ENCODE measurements around the gene SLAMF6.

SLAMF6 gene

DNA sequence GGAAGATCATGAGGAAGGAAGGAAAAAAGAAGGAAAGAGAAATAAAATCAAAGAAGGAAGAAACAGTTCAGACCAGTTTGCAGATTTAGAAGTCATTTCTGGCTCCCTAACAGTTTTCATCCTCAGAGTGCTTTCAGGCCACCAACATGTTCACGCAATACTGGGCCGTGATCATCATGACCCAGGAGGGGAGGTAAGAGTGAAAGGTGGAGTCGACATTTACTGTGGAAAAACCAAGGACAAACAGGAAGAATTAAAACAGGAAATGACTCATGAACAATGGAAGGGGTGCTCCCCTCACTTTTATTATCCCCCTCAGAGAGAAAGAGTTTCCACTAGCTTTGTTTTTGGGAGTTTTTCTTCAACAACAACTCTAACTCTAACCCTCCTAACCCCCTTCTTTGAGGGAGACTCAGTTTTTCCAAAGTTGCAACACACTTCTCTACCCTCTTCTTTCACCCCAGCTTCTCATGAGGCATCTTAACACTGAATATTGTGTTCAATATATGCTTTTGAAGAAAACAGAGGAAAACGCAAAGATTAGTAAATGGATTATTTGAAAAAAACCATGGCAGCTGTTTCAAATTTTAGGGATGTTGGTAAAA is 62.3 kb downstream of the SLAMF6 start:
- DNase-seq: no peak

DNA sequence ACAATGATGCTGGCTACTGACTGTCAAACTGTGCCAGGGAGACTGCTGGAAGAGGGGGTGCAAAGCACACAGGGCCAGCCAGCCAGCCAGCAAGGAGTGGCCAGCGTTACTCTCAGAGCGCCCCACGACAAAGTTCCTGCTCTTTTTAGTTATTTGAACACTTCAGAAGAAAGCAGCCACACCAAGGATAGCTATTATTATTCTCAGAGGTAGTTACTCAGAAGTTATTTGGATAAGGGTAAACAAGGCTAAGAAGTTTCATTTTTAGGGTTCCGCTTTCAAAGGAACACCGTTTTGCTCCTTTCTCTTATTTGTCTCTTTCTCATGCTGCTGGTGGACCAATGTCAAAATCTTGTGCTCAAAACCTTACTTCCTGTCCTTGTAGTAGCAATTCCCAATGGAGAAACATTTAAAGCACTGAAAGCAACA is 62.8 kb downstream of the SLAMF6 start:
- DNase-seq: no peak

DNA sequence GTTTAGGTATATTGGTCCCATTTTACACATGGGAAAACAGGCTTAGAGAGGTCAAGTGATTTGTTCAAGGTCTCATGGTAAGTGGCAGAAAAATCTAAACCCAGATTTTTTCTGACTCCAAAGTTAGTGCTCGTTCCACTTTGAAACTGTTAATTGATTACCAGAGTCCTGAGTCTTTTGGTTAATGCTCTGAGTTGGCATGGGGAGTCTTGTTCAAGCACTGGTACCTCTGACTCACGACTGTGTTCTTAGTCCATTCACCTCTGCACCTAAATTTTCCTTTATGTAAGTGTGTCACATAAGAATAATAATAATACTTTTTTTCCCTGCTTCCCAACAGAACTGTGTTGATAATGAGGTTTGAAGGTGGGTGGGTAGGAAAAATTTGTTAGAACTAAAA is 63.4 kb downstream of the SLAMF6 start:
- no peak for DNase-seq

DNA sequence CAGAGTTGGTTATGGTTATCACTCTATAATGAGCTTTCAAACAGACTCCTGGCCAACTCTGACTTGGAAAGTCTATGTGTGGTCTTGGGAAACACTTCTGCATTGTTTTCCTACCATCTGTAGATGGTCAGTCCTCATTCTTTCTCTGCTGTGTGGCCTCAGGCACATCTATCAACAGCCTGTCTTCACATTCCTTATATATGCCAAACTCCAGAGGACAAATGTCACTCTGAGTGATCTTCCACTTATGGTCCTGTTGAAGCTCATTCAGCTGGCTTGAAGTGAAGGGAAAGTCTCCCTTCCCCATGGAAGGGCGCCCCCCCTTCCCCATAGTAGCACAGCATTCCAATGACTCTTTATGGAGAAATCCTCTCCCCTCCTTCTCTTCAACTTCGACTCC is 64.0 kb downstream of the SLAMF6 start:
- no peak for DNase-seq

DNA sequence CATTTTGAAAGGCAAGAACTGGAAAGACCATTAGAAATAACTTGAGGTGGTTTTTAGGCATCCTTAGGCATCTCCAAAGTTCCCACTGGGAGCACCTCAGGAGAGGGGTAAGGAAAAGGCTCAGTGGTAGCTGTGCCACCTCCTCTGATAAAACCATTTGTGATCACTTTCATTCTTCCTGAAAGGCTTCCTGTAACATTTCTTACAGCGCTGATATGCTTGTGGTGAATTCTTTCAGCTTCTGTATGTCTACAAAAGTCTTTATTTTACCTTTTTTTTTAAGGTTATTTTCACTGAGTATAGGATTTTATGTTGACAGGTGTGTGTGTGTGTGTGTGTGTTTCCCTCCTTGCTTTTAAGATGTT is 67.9 kb downstream of the SLAMF6 start:
- DNase-seq: no peak

DNA sequence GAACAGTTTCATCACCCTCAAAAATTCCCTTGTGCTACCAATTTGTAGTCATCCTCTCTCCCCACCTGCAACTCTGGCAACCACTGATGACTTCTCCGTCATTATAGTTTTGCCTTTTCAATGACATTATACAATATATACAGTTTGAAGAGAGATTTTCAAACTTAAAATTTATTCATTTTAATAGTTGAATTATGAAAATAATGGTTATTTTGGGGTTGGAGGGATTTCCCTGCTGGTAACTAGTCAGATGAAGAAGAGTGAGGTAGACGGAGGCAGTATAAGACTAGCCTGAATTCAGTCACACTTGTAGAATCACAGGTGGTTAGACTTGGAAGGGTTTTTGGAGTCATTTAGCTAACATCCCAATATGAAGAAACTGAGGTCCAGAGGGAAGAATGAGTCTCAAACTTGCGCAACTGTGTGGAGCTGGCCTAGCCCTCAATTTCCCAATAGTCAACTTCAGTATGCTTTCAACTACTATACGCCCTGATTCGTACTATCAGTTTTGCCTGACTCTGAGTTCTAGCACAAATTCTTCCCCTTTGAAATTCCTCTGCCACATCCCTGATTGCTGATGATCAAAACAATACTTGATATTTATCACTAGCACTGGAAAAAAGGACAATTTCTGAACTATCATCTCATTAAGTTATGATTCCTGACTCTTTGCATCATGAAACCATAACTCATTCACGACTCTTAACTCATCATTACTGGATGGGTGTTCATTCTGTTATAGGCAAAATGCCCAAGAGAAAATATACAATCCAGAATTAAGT is 68.5 kb downstream of the SLAMF6 start:
- DNase-seq: no peak

DNA sequence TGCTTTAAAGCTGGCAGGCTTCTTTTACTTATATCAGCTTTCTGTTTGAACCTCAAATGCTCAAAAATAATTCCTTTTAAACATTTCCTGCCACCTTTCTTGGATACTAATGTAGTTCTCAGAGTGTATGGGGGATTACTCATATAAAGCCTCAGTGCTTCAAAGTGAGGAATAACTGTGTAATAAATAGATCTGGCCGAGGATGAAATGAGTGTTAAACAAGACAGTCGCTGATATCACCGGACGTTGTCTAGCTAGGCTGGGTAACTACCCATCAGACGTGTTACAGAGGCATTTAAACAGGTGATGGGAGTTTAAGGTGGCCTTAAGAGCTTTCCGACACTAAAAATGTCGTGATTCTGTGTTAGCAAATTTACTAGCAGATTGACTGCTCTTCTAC is 69.6 kb downstream of the SLAMF6 start:
- DNase-seq: no peak

DNA sequence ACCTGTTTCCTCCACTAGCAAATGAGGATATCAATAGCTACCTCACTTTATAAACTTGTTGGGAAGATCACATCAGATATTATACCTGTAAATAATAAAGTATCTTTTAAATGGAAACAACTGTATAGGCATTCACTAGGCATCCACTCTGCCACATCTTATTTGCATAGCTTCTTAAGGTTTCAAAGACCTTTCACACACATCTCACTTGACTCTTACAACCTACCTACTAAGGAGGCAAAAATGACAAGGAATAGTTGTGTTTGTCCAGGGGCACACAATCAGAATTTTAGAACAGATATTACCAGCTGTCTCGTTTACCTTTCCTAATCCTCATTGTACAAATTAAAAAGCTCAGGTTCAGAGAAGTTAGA is 71.2 kb downstream of the SLAMF6 start:
- no peak for DNase-seq

DNA sequence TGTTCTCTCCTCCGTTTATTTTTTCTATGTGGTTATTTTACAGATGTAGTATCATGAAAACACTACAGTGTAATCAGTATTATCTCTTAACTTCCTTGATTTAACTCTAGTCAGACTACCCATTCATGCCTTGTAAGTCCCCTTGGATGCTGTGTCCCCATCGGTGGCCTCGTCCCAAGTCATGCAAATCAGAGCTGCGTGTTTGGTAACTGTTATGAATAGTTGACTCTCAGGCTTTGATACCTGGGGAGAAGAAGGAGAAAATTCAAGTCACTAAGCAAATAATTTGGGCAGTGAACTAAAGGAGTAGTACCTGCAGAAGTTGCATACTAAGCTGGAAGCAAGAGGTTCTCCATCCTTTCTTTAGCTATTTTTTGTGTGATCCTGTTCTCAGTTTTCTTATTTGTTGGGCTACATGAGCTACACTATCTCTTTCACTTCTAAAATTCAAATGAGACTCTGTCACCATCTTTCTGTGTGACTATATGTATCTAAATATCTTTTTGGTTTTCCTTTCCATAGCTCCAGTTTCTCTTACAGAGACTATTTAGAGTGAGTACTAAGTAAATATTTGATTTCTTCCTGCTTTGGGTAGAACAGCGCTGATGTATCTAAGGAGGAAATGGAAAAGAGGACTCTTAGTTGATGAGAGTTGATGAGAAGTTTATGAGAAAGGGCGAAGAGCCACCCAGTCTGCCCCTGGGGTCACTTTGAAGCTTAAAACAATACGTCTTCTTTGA is 71.8 kb downstream of the SLAMF6 start:
- no peak for DNase-seq

DNA sequence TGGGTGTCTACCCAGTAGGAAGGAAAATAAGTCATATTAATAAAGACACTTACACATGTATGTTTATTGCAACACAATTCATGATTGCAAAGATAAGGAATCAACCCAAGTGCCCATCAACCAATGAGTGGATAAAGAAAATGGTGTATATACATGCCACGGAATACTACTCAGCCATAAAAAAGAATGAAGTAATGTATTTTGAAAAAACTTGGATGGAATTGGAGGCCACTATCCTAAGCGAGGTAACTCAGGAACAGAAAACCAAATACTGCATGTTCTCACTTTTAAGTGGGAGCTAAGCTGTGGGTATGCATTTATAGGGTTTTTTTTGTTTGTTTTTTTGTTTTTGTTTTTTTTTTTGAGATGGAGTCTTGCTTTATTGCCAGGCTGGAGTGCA is 73.6 kb downstream of the SLAMF6 start:
- no peak for DNase-seq

DNA sequence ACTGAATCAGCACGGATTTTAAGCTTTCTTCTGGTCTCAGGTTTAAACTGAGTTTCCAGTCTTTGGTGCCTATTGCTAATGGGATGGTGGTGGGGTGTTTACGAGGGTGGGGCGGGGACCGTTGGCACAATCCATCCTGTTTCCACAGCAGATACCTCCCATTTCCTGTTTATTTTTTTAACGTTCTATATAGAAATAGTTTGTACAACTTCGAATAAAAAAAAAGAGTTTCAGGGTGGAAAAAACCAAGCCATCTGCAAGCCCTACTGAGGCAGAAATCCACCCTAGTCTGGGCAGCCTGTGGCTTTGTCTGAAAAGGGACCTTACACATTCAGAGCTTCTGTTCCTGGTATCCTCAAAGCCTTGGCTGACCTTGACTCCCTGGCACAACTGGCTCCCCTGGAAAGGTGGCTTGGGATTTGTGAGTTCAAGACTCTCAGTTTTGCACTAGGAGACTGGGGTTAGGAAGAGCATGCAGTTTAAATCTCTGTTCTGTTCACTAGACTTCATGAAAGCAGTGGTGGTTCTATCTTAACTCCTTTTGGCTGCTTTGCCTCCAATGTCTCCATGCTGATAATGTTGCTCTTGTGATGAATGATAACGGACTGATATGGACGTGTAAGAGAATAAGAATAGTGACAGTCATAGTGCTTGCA is 76.0 kb downstream of the SLAMF6 start:
- no peak for DNase-seq

DNA sequence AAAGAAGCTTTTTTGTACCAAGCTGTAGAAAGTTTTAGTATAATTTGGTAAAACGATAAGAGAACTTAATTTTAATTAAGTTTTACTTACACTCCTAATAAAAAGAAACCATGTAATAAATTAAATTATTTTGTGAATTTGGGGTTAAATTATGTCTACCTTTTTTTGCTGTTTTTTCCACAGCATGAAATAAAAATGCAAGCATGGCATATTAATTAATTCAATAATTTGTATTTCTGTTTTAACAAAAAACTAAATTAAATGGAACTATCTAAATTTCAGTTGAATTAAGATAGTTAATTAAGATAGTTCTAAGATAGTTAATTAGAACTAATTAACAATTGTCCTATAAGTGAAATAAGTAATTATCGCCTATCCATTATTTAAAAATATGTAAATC is 83.3 kb downstream of the SLAMF6 start:
- DNase-seq: no peak

DNA sequence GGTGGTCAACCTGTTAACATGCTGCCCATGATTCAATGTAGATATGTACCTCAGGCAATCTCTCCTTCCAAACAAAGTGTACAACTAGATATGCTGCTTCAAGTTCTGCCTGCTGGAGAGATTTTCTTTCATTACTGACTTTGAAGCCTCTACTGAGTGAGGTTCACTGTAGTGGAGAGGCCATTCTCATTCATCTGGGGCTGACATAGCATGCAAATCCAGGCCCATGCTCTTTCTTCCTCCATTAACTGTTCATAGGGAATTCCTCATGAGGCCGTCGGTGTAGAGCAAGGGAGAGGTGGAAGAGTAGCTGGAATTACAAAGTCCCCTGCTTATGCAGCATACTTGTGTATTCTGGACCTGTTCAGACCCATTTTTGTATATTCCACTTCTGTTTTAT is 84.1 kb downstream of the SLAMF6 start:
- no peak for DNase-seq

DNA sequence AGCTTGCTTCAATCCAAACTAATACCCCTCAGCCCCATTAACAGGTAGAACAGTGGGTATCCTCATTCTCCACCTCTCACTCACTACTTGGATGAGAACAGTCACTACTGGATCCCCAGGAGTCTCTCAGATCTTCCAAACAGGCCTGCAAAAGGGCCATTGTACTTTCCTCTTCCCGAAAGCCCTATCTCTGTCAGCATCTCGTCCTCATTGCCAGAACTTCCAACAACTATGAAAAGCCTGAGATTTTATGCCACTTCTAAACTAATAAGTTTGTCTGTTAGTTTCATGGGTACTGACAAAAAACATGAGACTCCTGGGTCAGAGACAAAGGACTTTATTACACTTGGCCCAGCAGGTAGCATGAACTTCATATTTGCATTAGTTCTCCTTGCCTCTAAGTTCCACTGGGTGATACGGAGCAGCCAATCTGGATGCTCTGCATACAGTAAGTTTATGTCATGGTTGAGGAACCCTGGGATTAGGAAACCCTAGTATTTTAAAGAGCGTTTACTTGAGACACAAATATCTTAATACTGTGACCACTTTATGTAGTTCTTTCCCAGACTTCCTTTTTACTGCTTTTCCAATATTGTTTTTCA is 84.6 kb downstream of the SLAMF6 start:
- no peak for DNase-seq

DNA sequence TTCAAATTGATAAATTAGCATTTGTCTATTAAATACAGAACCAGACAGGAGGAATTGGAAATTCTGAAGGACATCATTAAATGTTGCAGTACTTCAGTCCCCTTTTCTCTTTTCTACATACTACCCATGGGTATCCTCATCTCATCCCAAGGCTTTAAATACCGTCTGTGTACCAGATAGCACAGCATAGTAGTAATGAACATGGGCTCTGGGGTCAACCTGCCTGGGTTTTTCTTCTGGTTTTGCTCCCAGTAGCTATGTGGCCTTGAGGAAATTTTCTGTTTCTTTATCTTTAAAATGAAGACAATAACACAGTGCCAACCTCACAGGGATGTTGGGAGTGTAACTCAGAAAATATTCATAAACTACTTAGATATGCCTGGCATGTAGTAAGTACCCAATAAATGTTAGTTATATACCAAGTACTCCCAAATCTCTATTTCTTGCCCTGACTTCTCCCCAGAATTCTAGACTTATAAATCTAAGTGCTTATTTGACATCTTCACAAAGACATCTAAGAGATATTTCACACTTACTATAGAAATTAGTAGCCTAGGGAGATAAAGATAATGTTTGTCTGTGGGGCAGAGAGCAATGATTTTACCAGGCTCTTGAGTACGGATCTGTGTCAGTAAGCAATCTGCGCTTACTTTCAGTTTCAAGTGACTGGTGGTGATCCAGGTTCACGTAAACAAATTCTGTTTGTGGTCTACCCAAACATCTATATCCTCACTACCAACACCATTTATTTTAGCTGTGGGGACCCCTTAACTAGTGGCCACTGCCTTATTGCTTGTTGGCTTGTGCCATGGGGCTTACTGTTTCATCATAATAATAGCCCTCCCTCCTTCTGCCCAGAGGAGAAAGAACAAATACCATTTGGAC is 85.4 kb downstream of the SLAMF6 start:
- no peak for DNase-seq

DNA sequence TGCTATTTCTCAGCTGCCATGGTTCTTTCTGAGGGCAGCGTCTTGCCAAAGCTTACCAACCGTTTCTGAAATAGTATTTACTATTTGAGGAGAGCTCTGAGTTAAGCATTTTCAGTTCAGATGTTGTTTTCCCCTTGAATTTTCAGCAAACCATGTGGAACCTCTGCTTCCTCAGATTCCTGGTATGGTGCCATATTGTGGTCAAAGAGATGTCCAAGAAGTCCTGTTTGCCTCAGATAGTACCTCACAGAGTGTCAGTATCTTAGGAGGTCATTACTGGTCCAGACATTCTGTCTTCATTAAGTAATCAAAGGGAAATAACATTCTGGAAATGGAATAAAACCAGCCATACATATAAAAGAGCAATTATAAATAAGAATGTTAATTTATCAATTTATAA is 86.1 kb downstream of the SLAMF6 start:
- DNase-seq: no peak

Data from activated effector memory CD4-positive, alpha-beta T cell treated with Interleukin-2 at 50 U/mL for 16 hours (primary cell).